Liver (tissue), 9 donors: ENCODE measurements around the gene OLFM4. TPM values are rescaled to one million over a fixed set of nuclear protein-coding genes. Genes with fewer than 3 reads are reported as not detected.

Experiments used
- DNase-seq: peaks from one replicate; pipeline ENCODE4 v3.0.0-alpha.2; 2017; ENCODE audit warnings: low spot score
- H3K27ac ChIP-seq, 2 donors: one replicate each; pipeline ENCODE4 v1.7.0; 2013; ENCODE audit warnings: inconsistent platforms in 2 of 2, low read length in 2 of 2, control low read depth in 1 of 2, low read depth in 1 of 2, mild to moderate bottlenecking in 1 of 2
- H3K27me3 ChIP-seq, 4 donors: one replicate each; pipeline versions ENCODE4 v1.6.1 to v1.7.0; 2013; ENCODE audit warnings: low read length in 3 of 4, inconsistent platforms in 1 of 4, mild to moderate bottlenecking in 1 of 4, moderate library complexity in 1 of 4; ENCODE audit not compliant: control insufficient read depth in 4 of 4, insufficient read depth in 4 of 4
- H3K36me3 ChIP-seq, 4 donors: one replicate each; pipeline versions ENCODE4 v1.6.1 to v1.7.0; 2013; ENCODE audit warnings: low read length in 3 of 4, mild to moderate bottlenecking in 3 of 4, low read depth in 1 of 4, moderate library complexity in 1 of 4; ENCODE audit not compliant: control insufficient read depth in 4 of 4, insufficient read depth in 3 of 4
- H3K4me1 ChIP-seq, 4 donors: one replicate each; pipeline versions ENCODE4 v1.6.1 to v1.7.0; 2013; ENCODE audit warnings: low read length in 3 of 4, mild to moderate bottlenecking in 3 of 4, moderate library complexity in 1 of 4; ENCODE audit not compliant: control insufficient read depth in 4 of 4, insufficient read depth in 4 of 4
- H3K4me3 ChIP-seq, 3 donors: one replicate each; pipeline versions ENCODE4 v1.6.1 to v1.7.0; 2013; ENCODE audit warnings: low read length in 3 of 3, control low read depth in 1 of 3, low read depth in 1 of 3, mild to moderate bottlenecking in 1 of 3
- H3K9ac ChIP-seq, 2 donors: one replicate each; pipeline ENCODE4 v1.7.0; 2013; ENCODE audit warnings: low read length in 2 of 2, mild to moderate bottlenecking in 2 of 2, moderate library complexity in 2 of 2, control low read depth in 1 of 2, low read depth in 1 of 2
- H3K9me3 ChIP-seq, 4 donors: one replicate each; pipeline versions ENCODE4 v1.6.1 to v1.7.0; 2013; ENCODE audit warnings: low read length in 3 of 4; ENCODE audit not compliant: control insufficient read depth in 4 of 4
- EGR1 ChIP-seq, 2 donors: IDR thresholded peaks; 2 replicates each; pipeline ENCODE4 v1.6.1; 2016 to 2018; ENCODE audit warnings: antibody characterized with exemption in 2 of 2, low read depth in 2 of 2
- FOXA1 ChIP-seq: IDR thresholded peaks from 2 replicates; pipeline ENCODE4 v1.6.1; 2016; ENCODE audit warnings: antibody characterized with exemption
- FOXA2 ChIP-seq: IDR thresholded peaks from 2 replicates; pipeline ENCODE4 v1.6.1; 2016; ENCODE audit warnings: antibody characterized with exemption
- GABPA ChIP-seq, 2 donors: IDR thresholded peaks in 1 of 2; conservative IDR thresholded peaks in 1 of 2; 2 replicates each; pipeline ENCODE4 v1.6.1; 2016; ENCODE audit warnings: antibody characterized with exemption in 2 of 2, mild to moderate bottlenecking in 1 of 2, moderate library complexity in 1 of 2
- HNF4A ChIP-seq, 2 donors: conservative IDR thresholded peaks; 2 replicates each; pipeline ENCODE4 v1.6.1; 2016; ENCODE audit warnings: antibody characterized with exemption in 2 of 2, mild to moderate bottlenecking in 2 of 2
- HNF4G ChIP-seq: IDR thresholded peaks from 2 replicates; pipeline ENCODE4 v1.6.1; 2016; ENCODE audit warnings: antibody characterized with exemption
- JUND ChIP-seq, 2 donors: IDR thresholded peaks; 2 replicates each; pipeline ENCODE4 v1.6.1; 2016; ENCODE audit warnings: antibody characterized with exemption in 2 of 2
- NR2F2 ChIP-seq: IDR thresholded peaks from 2 replicates; pipeline ENCODE4 v1.6.1; 2016; ENCODE audit warnings: antibody characterized with exemption
- RAD21 ChIP-seq, 2 donors: IDR thresholded peaks; 2 replicates each; pipeline ENCODE4 v1.6.1; 2016; ENCODE audit warnings: antibody characterized with exemption in 2 of 2, mild to moderate bottlenecking in 2 of 2
- RXRA ChIP-seq, 2 donors: IDR thresholded peaks; 2 replicates each; pipeline ENCODE4 v1.6.1; 2017 to 2018; ENCODE audit warnings: antibody characterized with exemption in 2 of 2, mild to moderate bottlenecking in 1 of 2
- SP1 ChIP-seq: IDR thresholded peaks from 2 replicates; pipeline ENCODE4 v1.6.1; 2018; ENCODE audit warnings: antibody characterized with exemption, mild to moderate bottlenecking
- TAF1 ChIP-seq: conservative IDR thresholded peaks from 2 replicates; pipeline ENCODE4 v1.6.1; 2016; ENCODE audit warnings: antibody characterized with exemption, mild to moderate bottlenecking
- YY1 ChIP-seq: IDR thresholded peaks from 2 replicates; pipeline ENCODE4 v1.6.1; 2016; ENCODE audit warnings: antibody characterized with exemption, mild to moderate bottlenecking
- WGBS: extraction: QIAGEN DNeasy Blood & Tissue Kit; methylation state at CpG from one replicate; pipeline ENCODE4 v1.1.7; 2013; 5-methylcytosine and 5-hydroxymethylcytosine counted together
- polyA plus RNA-seq, 2 donors: library from polyadenylated mRNA; stranded (reverse) in 1 of 2; unstranded in 1 of 2; fragments of 200-250 nt in 1 of 2; fragments of >200 nt in 1 of 2; fragmentation: Nextera tagmentation in 1 of 2; extraction: Ambion mirVana in 1 of 2; gene quantifications; one replicate each; pipeline versions ENCODE4 v1.2.1 to v1.2.3, GENCODE V29; 2013 to 2015
- total RNA-seq, 2 donors: library from RNA; depleted of rRNA; stranded (reverse); fragments of >200 nt; gene quantifications; one replicate each; pipeline ENCODE4 v1.2.3, GENCODE V29; 2014
- TF ChIP-seq, protein P1 (sequence below): IDR thresholded peaks from 2 replicates; pipeline ENCODE4 v1.6.1; 2016; ENCODE audit warnings: antibody characterized with exemption
- TF ChIP-seq, protein P2 (sequence below): fragments of 150-350 bp; IDR thresholded peaks from 2 replicates; pipeline ENCODE4 v1.5.1; 2017; ENCODE audit warnings: improper control_type of control experiment, low read depth, low read length; ENCODE audit not compliant: missing input control
- TF ChIP-seq, protein P3 (sequence below): IDR thresholded peaks from 2 replicates; pipeline ENCODE4 v1.6.1; 2016; ENCODE audit warnings: antibody characterized with exemption
- TF ChIP-seq, protein P4 (sequence below): IDR thresholded peaks from 2 replicates; pipeline ENCODE4 v1.6.1; 2016; ENCODE audit warnings: antibody characterized with exemption, mild to moderate bottlenecking
- donor health status: healthy.
- donor health status: healthy.
- donor health status: healthy.
- donor health status: healthy.
- donor health status: healthy.

The OLFM4 gene
- total and polyA plus RNA-seq, 4 donors, result under 0.01 to 8.0 (median 0.66) TPM; not detected in 1

DNA sequence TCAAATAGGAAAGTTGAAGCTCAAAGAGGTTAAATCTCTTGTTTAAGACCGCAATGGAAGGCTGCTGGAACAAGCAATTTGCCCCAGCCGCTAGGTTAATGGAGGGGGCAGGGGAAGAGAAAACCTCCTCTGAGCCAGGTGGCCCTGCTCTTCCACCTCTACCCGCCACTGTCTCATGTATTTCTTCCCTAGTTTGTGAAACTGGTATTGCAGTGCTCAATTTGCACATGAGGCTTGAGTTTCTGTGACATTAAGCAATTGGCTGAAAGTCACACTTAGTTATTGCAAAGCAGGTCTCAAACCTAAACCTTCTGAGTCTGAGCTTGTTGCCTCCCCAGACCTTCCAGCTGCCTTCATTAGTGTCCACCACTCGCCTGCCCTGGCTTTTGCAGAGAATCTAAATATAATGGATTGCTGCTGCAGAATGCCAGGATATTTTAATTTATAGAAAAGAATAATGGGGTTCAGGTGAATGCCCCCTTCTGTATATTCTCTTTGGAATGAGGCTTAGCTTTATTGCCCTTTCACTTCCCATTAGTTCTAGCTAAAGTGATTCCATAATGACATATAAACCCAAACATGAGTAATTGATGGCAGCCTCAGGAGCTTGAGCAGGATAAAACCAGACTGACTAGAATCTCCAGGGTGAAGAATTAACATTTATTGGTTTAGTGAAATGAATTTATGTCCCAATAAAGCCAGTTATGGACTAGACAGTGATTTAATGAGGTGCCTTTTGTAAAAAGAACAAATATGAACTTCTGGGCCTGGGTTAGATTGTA, 27.0 kb upstream of the OLFM4 start:
- TF ChIP-seq, protein P1, sequence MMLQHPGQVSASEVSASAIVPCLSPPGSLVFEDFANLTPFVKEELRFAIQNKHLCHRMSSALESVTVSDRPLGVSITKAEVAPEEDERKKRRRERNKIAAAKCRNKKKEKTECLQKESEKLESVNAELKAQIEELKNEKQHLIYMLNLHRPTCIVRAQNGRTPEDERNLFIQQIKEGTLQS, result no peak
- TF ChIP-seq HNF4G (no peak), FOXA1 (no peak), NR2F2 (no peak), JUND (IDR thresholded peaks at IDR 0.05) (no peak), FOXA2 (no peak), HNF4A (conservative IDR thresholded peaks at IDR 0.05) (no peak), EGR1 (IDR thresholded peaks at IDR 0.05; ENCODE audit: low read depth in 2 of 2) (no peak)
- TF ChIP-seq, protein P2, sequence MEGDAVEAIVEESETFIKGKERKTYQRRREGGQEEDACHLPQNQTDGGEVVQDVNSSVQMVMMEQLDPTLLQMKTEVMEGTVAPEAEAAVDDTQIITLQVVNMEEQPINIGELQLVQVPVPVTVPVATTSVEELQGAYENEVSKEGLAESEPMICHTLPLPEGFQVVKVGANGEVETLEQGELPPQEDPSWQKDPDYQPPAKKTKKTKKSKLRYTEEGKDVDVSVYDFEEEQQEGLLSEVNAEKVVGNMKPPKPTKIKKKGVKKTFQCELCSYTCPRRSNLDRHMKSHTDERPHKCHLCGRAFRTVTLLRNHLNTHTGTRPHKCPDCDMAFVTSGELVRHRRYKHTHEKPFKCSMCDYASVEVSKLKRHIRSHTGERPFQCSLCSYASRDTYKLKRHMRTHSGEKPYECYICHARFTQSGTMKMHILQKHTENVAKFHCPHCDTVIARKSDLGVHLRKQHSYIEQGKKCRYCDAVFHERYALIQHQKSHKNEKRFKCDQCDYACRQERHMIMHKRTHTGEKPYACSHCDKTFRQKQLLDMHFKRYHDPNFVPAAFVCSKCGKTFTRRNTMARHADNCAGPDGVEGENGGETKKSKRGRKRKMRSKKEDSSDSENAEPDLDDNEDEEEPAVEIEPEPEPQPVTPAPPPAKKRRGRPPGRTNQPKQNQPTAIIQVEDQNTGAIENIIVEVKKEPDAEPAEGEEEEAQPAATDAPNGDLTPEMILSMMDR, result no peak
- TF ChIP-seq, protein P3, sequence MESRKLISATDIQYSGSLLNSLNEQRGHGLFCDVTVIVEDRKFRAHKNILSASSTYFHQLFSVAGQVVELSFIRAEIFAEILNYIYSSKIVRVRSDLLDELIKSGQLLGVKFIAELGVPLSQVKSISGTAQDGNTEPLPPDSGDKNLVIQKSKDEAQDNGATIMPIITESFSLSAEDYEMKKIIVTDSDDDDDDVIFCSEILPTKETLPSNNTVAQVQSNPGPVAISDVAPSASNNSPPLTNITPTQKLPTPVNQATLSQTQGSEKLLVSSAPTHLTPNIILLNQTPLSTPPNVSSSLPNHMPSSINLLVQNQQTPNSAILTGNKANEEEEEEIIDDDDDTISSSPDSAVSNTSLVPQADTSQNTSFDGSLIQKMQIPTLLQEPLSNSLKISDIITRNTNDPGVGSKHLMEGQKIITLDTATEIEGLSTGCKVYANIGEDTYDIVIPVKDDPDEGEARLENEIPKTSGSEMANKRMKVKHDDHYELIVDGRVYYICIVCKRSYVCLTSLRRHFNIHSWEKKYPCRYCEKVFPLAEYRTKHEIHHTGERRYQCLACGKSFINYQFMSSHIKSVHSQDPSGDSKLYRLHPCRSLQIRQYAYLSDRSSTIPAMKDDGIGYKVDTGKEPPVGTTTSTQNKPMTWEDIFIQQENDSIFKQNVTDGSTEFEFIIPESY, result no peak
- no peaks in the 10 kb centered on the region for H3K9me3 ChIP-seq
- no peaks in the 10 kb centered on the region for H3K36me3 ChIP-seq
- H3K27me3 ChIP-seq, result peaks cover 0 to 8% (median 0%) of the 10 kb centered on the region in 4 donors
- DNase-seq, result no peak
- no peak overlapping the region for H3K9ac ChIP-seq
- H3K27ac ChIP-seq, result no peak overlapping the region
- no peaks in the 10 kb centered on the region for H3K4me1 ChIP-seq
- no peak overlapping the region for H3K4me3 ChIP-seq
- WGBS, result 76% methylated on average over 4 of the region's 4 CpGs

DNA sequence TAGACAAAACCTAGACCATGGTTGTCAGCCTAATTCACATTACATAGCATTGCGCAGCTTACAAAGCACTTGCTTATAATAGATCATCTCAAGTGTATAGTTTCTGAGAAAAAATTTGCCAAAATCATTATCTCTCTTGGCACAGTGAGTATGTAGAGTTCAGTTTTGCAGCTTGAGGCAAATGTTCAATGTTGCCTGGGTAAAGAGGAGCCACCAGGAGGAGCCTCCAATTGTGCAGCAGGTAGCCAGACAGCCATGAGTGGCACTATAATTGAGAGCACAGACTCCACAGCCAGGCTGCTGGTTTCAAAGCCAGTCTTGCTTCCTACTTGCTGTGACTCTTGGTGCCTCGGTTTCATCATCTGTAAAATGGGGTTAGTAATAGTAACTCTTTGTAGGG, 24.0 kb upstream of the OLFM4 start:
- WGBS, result 79% methylated on average over 2 of the region's 2 CpGs
- H3K4me3 ChIP-seq, result no peak overlapping the region
- H3K9ac ChIP-seq, result no peak overlapping the region
- TF ChIP-seq FOXA1 (no peak), RAD21 (IDR thresholded peaks at IDR 0.05) (no peak), HNF4G (no peak), YY1 (no peak), RXRA (IDR thresholded peaks at IDR 0.05) (no peak), SP1 (no peak), NR2F2 (no peak), TAF1 (no peak), FOXA2 (no peak), GABPA (IDR thresholded peaks at IDR 0.05 in 1 of 2, conservative IDR thresholded peaks at IDR 0.05 in 1 of 2) (no peak)
- TF ChIP-seq, protein P4, sequence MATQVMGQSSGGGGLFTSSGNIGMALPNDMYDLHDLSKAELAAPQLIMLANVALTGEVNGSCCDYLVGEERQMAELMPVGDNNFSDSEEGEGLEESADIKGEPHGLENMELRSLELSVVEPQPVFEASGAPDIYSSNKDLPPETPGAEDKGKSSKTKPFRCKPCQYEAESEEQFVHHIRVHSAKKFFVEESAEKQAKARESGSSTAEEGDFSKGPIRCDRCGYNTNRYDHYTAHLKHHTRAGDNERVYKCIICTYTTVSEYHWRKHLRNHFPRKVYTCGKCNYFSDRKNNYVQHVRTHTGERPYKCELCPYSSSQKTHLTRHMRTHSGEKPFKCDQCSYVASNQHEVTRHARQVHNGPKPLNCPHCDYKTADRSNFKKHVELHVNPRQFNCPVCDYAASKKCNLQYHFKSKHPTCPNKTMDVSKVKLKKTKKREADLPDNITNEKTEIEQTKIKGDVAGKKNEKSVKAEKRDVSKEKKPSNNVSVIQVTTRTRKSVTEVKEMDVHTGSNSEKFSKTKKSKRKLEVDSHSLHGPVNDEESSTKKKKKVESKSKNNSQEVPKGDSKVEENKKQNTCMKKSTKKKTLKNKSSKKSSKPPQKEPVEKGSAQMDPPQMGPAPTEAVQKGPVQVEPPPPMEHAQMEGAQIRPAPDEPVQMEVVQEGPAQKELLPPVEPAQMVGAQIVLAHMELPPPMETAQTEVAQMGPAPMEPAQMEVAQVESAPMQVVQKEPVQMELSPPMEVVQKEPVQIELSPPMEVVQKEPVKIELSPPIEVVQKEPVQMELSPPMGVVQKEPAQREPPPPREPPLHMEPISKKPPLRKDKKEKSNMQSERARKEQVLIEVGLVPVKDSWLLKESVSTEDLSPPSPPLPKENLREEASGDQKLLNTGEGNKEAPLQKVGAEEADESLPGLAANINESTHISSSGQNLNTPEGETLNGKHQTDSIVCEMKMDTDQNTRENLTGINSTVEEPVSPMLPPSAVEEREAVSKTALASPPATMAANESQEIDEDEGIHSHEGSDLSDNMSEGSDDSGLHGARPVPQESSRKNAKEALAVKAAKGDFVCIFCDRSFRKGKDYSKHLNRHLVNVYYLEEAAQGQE, result no peak
- TF ChIP-seq, protein P2, result no peak
- TF ChIP-seq, protein P1, result no peak
- no peaks in the 10 kb centered on the region for H3K9me3 ChIP-seq
- H3K36me3 ChIP-seq, result no peaks in the 10 kb centered on the region
- no peak for DNase-seq
- H3K4me1 ChIP-seq, result no peaks in the 10 kb centered on the region
- H3K27ac ChIP-seq, result no peak overlapping the region
- H3K27me3 ChIP-seq, result peaks cover 0 to 8% (median 0%) of the 10 kb centered on the region in 4 donors
